DND-41 (cell line): ENCODE measurements around the gene PDILT.

Experiments
- ATAC-seq: fragments of 200-7000 bp; cut with Tn5 transposase; 3 replicates; pipeline ENCODE4 v1.9.1; 2021; ENCODE audit warnings: low read depth; ENCODE audit not compliant: insufficient read depth
- DNase-seq: peaks from one replicate; pipeline ENCODE4 v3.0.0-alpha.2; 2020
- H2AFZ ChIP-seq: 2 replicates; pipeline ENCODE4 v1.6.0; 2012; ENCODE audit warnings: low read depth, low read length
- H3K27ac ChIP-seq: 2 replicates; pipeline ENCODE4 v1.5.1; 2012; ENCODE audit warnings: low read length, inconsistent platforms
- H3K27me3 ChIP-seq: fragments of 200-600 bp; sonication (generic); 2 replicates; pipeline ENCODE4 v1.6.0; 2012; ENCODE audit warnings: low read length, mild to moderate bottlenecking, inconsistent platforms; ENCODE audit not compliant: insufficient read depth, poor library complexity
- H3K36me3 ChIP-seq: 2 replicates; pipeline ENCODE4 v1.5.1; 2012; ENCODE audit warnings: low read length, inconsistent platforms; ENCODE audit not compliant: insufficient read depth
- H3K4me1 ChIP-seq: 2 replicates; pipeline ENCODE4 v1.5.1; 2012; ENCODE audit warnings: mild to moderate bottlenecking, low read length; ENCODE audit not compliant: insufficient read depth
- H3K4me2 ChIP-seq: 2 replicates; pipeline ENCODE4 v1.6.0; 2012; ENCODE audit warnings: mild to moderate bottlenecking, moderate library complexity, low read length, inconsistent platforms; ENCODE audit not compliant: insufficient read depth
- H3K4me3 ChIP-seq, 2 experiments: fragments of 200-600 bp in 1 of 2; shearing (Covaris generic) in 1 of 2; 2 replicates each; pipeline ENCODE4 v1.5.1; 2012 to 2016; ENCODE audit warnings: inconsistent platforms in 2 of 2, low read length in 2 of 2, mild to moderate bottlenecking in 2 of 2, low read depth in 1 of 2, moderate library complexity in 1 of 2
- H3K79me2 ChIP-seq: 2 replicates; pipeline ENCODE4 v1.6.0; 2012; ENCODE audit warnings: low read length, inconsistent platforms; ENCODE audit not compliant: insufficient read depth
- H3K9ac ChIP-seq: 2 replicates; pipeline ENCODE4 v1.6.0; 2012; ENCODE audit warnings: low read depth, mild to moderate bottlenecking, inconsistent platforms, low read length, moderate library complexity
- H3K9me3 ChIP-seq: 2 replicates; pipeline ENCODE4 v1.5.1; 2012; ENCODE audit warnings: low read length, moderate library complexity, mild to moderate bottlenecking, inconsistent platforms; ENCODE audit not compliant: insufficient read depth, severe bottlenecking
- H4K20me1 ChIP-seq: 2 replicates; pipeline ENCODE4 v1.6.0; 2012; ENCODE audit warnings: low read length; ENCODE audit not compliant: insufficient read depth
- EZH2 ChIP-seq: IDR thresholded peaks from 3 replicates; pipeline ENCODE4 v1.6.1; 2012; ENCODE audit warnings: borderline replicate concordance, low read depth, mild to moderate bottlenecking, moderate library complexity, low read length, inconsistent platforms; ENCODE audit not compliant: severe bottlenecking
- TF ChIP-seq, protein P1 (sequence below): IDR thresholded peaks from 2 replicates; pipeline ENCODE4 v1.5.1; 2012; ENCODE audit warnings: borderline replicate concordance, low read length, moderate library complexity, mild to moderate bottlenecking; ENCODE audit not compliant: poor library complexity, severe bottlenecking; ENCODE audit errors: extremely low read depth

Gene PDILT

DNA sequence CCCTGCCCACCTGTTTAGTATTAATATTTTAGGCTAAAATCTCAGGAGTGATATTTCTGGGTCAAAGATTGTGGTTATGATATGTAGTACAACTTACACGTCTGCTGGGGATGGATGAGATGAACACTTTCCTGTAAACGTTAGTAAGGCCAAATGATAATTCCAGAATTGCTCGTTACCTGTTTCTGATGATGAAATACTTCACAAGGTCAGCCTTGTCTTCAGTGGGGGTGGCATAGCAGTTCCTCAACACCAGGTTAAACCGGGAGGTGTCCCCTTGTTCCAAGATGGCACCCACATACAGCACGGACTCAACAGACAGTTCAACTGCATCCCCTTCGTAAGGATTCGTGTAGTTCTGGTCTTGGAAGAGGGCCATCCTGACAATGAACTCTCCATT is 86.5 kb downstream of the PDILT start:
- Histone ChIP-seq H3K36me3 (no peaks in the 10 kb centered on the region), H3K9ac (no peak overlapping the region), H3K4me1 (no peaks in the 10 kb centered on the region), H3K27me3 (no peaks in the 10 kb centered on the region), H4K20me1 (no peaks in the 10 kb centered on the region), H3K4me2 (no peak overlapping the region), H2AFZ (no peak overlapping the region), H3K4me3 (no peak overlapping the region), H3K79me2 (no peaks in the 10 kb centered on the region), H3K27ac (no peak overlapping the region), H3K9me3 (no peaks in the 10 kb centered on the region)
- no peak for DNase-seq
- no peak for ATAC-seq
- TF ChIP-seq EZH2, result no peak
- TF ChIP-seq, protein P1, sequence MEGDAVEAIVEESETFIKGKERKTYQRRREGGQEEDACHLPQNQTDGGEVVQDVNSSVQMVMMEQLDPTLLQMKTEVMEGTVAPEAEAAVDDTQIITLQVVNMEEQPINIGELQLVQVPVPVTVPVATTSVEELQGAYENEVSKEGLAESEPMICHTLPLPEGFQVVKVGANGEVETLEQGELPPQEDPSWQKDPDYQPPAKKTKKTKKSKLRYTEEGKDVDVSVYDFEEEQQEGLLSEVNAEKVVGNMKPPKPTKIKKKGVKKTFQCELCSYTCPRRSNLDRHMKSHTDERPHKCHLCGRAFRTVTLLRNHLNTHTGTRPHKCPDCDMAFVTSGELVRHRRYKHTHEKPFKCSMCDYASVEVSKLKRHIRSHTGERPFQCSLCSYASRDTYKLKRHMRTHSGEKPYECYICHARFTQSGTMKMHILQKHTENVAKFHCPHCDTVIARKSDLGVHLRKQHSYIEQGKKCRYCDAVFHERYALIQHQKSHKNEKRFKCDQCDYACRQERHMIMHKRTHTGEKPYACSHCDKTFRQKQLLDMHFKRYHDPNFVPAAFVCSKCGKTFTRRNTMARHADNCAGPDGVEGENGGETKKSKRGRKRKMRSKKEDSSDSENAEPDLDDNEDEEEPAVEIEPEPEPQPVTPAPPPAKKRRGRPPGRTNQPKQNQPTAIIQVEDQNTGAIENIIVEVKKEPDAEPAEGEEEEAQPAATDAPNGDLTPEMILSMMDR, result no peak

DNA sequence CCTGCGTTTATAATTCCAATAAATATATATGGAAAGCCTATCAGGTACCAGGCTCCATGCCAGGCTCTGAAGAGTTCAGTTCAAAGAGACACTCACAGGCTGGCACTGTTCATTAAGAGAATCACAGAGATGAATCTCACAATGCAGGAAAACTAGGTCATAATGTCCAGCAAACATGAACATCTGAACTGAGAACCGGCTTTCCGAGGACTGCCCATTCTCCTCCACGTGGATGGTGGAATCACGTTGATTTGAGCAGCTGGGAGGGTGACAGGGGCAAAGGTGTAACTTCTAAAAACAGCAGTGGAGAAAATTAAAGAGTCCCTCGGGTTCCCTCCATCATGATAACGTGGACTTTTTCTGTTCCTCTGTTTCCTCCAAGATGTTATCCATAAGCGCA is 87.4 kb downstream of the PDILT start:
- H3K27me3 ChIP-seq, result no peaks in the 10 kb centered on the region
- no peak for ATAC-seq
- H3K9ac ChIP-seq, result no peak overlapping the region
- H3K9me3 ChIP-seq, result no peaks in the 10 kb centered on the region
- H3K27ac ChIP-seq, result no peak overlapping the region
- no peaks in the 10 kb centered on the region for H4K20me1 ChIP-seq
- H3K36me3 ChIP-seq, result no peaks in the 10 kb centered on the region
- no peak overlapping the region for H3K4me2 ChIP-seq
- no peak for DNase-seq
- H2AFZ ChIP-seq, result no peak overlapping the region
- no peak overlapping the region for H3K4me3 ChIP-seq
- TF ChIP-seq EZH2, result no peak
- TF ChIP-seq, protein P1, result no peak
- no peaks in the 10 kb centered on the region for H3K4me1 ChIP-seq
- no peaks in the 10 kb centered on the region for H3K79me2 ChIP-seq

DNA sequence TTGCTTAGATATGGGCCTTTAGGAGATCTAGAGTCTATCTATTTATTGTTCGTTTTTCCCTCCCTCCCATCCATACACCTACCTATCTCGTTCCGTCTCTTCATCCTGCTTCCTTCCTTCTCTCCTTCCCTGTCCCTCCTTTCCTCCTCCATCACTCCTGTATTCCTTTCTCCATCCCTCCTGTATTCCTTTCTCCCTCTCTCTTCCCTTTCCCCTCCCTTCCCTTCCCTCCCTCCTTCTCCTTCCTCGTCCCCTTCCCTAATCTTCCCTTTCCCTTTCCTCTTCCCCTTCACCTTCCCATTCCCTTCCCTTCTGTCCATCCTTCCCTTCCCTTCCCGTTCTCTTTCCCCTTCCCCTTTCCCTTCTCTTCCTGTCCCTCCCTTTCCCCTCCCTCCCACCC is 87.8 kb downstream of the PDILT start:
- Histone ChIP-seq H3K9ac (no peak overlapping the region), H2AFZ (no peak overlapping the region), H3K4me2 (no peak overlapping the region), H3K79me2 (no peaks in the 10 kb centered on the region), H3K9me3 (no peaks in the 10 kb centered on the region), H3K27ac (no peak overlapping the region), H4K20me1 (no peaks in the 10 kb centered on the region), H3K27me3 (no peaks in the 10 kb centered on the region), H3K36me3 (no peaks in the 10 kb centered on the region), H3K4me1 (no peaks in the 10 kb centered on the region), H3K4me3 (no peak overlapping the region)
- TF ChIP-seq EZH2, result no peak
- ATAC-seq, result no peak
- DNase-seq, result no peak

DNA sequence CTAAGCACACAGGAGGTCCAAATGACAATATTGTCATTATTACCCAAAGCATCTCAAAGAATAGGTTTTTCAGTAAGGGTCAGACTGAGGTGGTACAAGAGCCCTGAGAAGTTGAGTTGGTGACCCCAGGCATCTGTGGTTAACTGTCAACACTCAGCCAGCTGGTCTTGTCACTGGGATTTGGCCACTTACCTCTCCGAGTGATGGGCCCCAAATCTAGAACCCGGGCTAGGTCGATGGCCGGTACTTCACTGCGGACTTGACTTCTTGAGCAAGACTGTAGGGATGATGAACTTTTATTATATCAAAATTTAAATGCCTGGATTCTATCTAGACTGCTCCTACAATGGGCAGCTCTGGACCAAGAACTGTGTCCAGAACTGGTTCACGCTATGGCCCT is 88.8 kb downstream of the PDILT start:
- Histone ChIP-seq H3K9ac (no peak overlapping the region), H3K9me3 (no peaks in the 10 kb centered on the region), H3K79me2 (no peaks in the 10 kb centered on the region), H3K36me3 (no peaks in the 10 kb centered on the region), H3K4me2 (no peak overlapping the region), H4K20me1 (no peaks in the 10 kb centered on the region), H3K4me3 (no peak overlapping the region), H3K4me1 (no peaks in the 10 kb centered on the region), H2AFZ (no peak overlapping the region), H3K27me3 (no peaks in the 10 kb centered on the region), H3K27ac (no peak overlapping the region)
- DNase-seq, result no peak
- no peak for ATAC-seq
- TF ChIP-seq, protein P1, result no peak
- no peak for TF ChIP-seq EZH2
